ENCODE measurements around the gene BMP2.

Gene BMP2

DNA sequence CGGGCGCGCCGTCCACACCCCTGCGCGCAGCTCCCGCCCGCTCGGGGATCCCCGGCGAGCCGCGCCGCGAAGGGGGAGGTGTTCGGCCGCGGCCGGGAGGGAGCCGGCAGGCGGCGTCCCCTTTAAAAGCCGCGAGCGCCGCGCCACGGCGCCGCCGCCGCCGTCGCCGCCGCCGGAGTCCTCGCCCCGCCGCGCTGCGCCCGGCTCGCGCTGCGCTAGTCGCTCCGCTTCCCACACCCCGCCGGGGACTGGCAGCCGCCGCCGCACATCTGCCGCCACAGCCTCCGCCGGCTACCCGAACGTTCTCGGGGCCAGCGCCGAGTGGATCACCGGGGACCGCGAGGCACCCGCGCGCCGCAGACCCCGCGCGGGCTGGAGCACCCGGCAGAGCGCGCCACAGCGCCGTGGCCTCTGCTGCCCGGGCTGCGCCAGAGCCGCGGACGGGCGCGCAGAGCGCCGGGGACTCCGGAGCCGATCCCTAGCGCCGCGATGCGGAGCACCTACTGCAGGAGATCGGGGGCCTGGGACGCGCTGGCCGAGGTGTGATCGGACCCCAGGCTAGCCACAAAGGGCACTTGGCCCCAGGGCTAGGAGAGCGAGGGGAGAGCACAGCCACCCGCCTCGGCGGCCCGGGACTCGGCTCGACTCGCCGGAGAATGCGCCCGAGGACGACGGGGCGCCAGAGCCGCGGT lies at the start of gene BMP2:
Gene BMP2, plus strand, starts transcription at position 151 of the 692 bp plus-strand sequence. CDS start 2,441 bp downstream, outside the sequence.
- Histone ChIP-seq H3K4me1 (ENCODE audit: control insufficient read depth in 1 of 2, insufficient read depth in 2 of 2, low read length in 2 of 2) (peaks cover 11 to 25% of the 10 kb centered on the region in 2 donors), H3K36me3 (ENCODE audit: control insufficient read depth in 1 of 2, insufficient read depth in 2 of 2, low read length in 2 of 2) (peaks cover 0 to 8% of the 10 kb centered on the region in 2 donors), H3K4me3 (ENCODE audit: low read depth in 1 of 2, low read length in 2 of 2) (peak within 1 kb of the TSS; percentile 69 to 90), H3K27me3 (ENCODE audit: control insufficient read depth in 1 of 2, insufficient read depth in 2 of 2, low read length in 2 of 2) (peaks cover 0 to 4% of the 10 kb centered on the region in 2 donors), H3K27ac (ENCODE audit: low read depth, low read length) (peak within 1 kb of the TSS; percentile 54), H3K9ac (ENCODE audit: low read depth in 1 of 2, low read length in 2 of 2) (peak within 1 kb of the TSS; percentile 70 to 83), H3K9me3 (ENCODE audit: control insufficient read depth in 1 of 2, low read length in 2 of 2) (no peaks in the 10 kb centered on the region)

DNA sequence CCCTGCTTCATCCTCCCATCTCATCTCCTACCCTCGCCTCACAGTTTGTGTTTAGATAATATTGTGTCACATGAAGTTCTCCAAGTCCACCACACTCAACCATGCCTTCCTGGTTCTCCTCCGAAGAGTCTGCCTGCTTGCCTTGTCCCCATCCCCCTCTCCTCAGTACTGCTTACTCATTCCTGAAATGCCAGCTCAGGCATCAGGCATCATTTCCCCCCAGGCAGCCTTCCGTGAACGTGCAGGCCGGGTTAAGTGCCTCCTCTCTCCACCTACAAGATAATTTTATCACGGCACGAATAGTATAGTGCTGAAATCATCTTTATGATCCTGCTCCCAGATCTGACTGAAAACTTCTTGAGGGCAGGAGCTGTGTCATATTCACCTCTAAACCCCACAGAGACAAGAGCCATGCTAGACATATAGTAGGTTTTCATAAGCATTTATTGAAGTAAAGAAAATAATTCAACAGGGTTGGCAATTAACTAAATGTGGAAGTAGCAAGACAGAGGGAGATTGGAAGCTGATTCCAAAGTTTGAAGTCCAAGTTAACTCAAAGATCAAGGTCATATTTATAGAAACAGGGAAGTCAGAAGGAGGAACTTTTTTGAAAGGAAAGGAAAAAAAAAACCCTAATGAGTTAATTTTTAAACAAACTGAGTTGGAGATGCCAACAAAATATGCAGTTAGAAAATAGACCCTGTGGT lies 48.7 kb upstream of the BMP2 start:
- Histone ChIP-seq H3K4me1 (ENCODE audit: control insufficient read depth in 1 of 2, insufficient read depth in 2 of 2, low read length in 2 of 2) (peaks cover 5 to 9% of the 10 kb centered on the region in 2 donors), H3K36me3 (ENCODE audit: control insufficient read depth in 1 of 2, insufficient read depth in 2 of 2, low read length in 2 of 2) (no peaks in the 10 kb centered on the region), H3K9me3 (ENCODE audit: control insufficient read depth in 1 of 2, low read length in 2 of 2) (peaks cover 0 to 2% of the 10 kb centered on the region in 2 donors), H3K9ac (ENCODE audit: low read depth in 1 of 2, low read length in 2 of 2) (no peak overlapping the region), H3K4me3 (ENCODE audit: low read depth in 1 of 2, low read length in 2 of 2) (no peak overlapping the region), H3K27ac (ENCODE audit: low read depth, low read length) (no peak overlapping the region), H3K27me3 (ENCODE audit: control insufficient read depth in 1 of 2, insufficient read depth in 2 of 2, low read length in 2 of 2) (no peaks in the 10 kb centered on the region)

DNA sequence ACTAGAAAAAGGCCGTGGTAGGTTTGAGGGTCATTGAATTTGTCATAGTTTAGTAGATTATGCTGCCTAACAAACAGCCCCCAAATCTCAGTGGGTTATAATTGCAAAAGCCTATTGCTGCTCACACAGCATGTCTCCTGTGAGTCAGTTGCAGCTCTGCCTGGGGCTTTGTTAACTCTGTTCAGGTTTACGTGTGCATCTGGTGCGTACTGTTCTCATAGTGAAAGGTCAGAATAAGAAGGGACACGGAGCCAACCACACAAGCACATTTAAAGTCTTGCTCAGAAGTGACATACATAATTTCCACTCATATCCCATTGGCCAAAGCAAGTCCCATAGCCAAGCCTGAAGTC lies 48.1 kb upstream of the BMP2 start:
- H3K27me3 ChIP-seq (ENCODE audit: control insufficient read depth in 1 of 2, insufficient read depth in 2 of 2, low read length in 2 of 2), result no peaks in the 10 kb centered on the region
- H3K27ac ChIP-seq (ENCODE audit: low read depth, low read length), result no peak overlapping the region
- no peaks in the 10 kb centered on the region for H3K36me3 ChIP-seq (ENCODE audit: control insufficient read depth in 1 of 2, insufficient read depth in 2 of 2, low read length in 2 of 2)
- H3K4me3 ChIP-seq (ENCODE audit: low read depth in 1 of 2, low read length in 2 of 2), result no peak overlapping the region
- no peak overlapping the region for H3K9ac ChIP-seq (ENCODE audit: low read depth in 1 of 2, low read length in 2 of 2)
- peaks cover 0 to 2% of the 10 kb centered on the region in 2 donors for H3K9me3 ChIP-seq (ENCODE audit: control insufficient read depth in 1 of 2, low read length in 2 of 2)
- peaks cover 5 to 9% of the 10 kb centered on the region in 2 donors for H3K4me1 ChIP-seq (ENCODE audit: control insufficient read depth in 1 of 2, insufficient read depth in 2 of 2, low read length in 2 of 2)

DNA sequence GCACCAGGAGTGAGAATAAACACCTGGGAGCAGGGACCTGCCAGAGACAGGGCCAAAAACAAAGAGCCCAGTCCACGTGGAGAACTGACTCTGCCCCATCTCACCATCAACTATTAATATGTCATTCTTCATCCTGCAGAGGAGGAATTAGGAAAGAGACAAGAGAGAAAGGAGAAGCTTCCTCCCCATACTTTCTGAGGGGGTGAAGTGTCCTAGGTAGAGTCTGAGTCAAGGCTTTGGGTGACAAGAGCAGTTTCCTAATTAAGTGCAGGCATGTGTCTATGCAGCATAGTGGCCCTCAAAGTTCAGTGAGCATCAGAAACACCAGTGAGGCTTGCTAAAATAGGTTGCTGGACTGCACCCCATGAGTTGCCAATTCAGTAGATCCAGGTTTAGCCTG lies 40.7 kb upstream of the BMP2 start:
- Histone ChIP-seq H3K36me3 (ENCODE audit: control insufficient read depth in 1 of 2, insufficient read depth in 2 of 2, low read length in 2 of 2) (no peaks in the 10 kb centered on the region), H3K27ac (ENCODE audit: low read depth, low read length) (no peak overlapping the region), H3K4me3 (ENCODE audit: low read depth in 1 of 2, low read length in 2 of 2) (no peak overlapping the region), H3K9ac (ENCODE audit: low read depth in 1 of 2, low read length in 2 of 2) (no peak overlapping the region), H3K9me3 (ENCODE audit: control insufficient read depth in 1 of 2, low read length in 2 of 2) (no peaks in the 10 kb centered on the region), H3K27me3 (ENCODE audit: control insufficient read depth in 1 of 2, insufficient read depth in 2 of 2, low read length in 2 of 2) (no peaks in the 10 kb centered on the region), H3K4me1 (ENCODE audit: control insufficient read depth in 1 of 2, insufficient read depth in 2 of 2, low read length in 2 of 2) (peaks cover 9 to 12% of the 10 kb centered on the region in 2 donors)

DNA sequence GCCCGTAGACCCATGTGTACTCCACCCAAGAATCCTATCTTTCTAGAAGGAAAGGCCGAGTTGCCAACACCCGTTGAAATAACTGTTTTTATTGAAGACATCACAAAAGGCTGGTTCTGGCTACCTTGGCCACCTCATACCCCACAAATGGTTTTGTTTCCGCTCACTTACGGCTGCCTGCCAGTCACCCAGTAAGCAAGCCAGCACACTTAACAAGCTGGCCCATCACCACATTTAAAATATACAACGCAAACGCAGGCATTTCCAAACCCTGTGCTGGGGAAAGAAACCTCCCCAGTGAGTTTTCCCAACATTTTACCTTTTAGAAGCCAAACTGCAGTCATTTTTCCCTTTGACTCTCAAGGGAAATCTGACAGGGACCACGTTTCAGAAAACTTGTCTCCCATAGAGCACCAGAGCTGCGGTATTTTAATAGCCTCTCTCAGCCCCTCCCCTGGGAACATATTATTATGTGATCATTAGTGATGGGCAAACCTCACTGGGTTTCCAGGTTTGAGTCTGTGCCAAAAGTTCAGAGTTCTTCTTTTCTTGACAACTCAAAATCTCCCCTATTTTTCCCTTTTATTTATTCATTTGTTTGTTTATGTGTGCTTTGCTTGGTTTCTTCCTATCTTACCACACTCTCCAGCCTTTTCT lies 36.7 kb upstream of the BMP2 start:
- Histone ChIP-seq H3K9me3 (ENCODE audit: control insufficient read depth in 1 of 2, low read length in 2 of 2) (no peaks in the 10 kb centered on the region), H3K9ac (ENCODE audit: low read depth in 1 of 2, low read length in 2 of 2) (no peak overlapping the region), H3K36me3 (ENCODE audit: control insufficient read depth in 1 of 2, insufficient read depth in 2 of 2, low read length in 2 of 2) (no peaks in the 10 kb centered on the region), H3K4me3 (ENCODE audit: low read depth in 1 of 2, low read length in 2 of 2) (no peak overlapping the region), H3K27me3 (ENCODE audit: control insufficient read depth in 1 of 2, insufficient read depth in 2 of 2, low read length in 2 of 2) (no peaks in the 10 kb centered on the region), H3K4me1 (ENCODE audit: control insufficient read depth in 1 of 2, insufficient read depth in 2 of 2, low read length in 2 of 2) (peaks cover 17 to 21% of the 10 kb centered on the region in 2 donors), H3K27ac (ENCODE audit: low read depth, low read length) (no peak overlapping the region)

DNA sequence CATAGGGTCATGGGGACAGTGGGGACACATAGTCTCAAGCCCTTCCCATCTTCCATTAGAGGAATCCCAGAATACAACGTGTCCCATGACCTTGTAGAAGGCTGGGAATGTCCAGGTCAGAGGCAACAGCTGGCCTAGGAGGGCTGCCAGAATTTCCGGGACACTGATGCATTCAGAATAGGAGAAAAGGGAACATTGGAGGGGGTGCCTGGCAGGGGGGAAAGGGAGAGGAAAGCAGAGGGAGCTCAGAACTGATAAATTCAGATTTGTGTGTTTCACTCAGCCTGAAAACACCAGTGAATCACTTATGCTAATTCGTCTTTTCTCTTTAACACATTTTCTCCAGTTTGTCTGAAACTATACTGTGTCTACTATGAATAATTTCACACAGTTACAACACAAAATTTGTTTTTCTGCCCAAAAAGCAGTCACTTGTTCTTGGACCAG lies 35.5 kb upstream of the BMP2 start:
- H3K36me3 ChIP-seq (ENCODE audit: control insufficient read depth in 1 of 2, insufficient read depth in 2 of 2, low read length in 2 of 2), result no peaks in the 10 kb centered on the region
- no peak overlapping the region for H3K27ac ChIP-seq (ENCODE audit: low read depth, low read length)
- no peaks in the 10 kb centered on the region for H3K9me3 ChIP-seq (ENCODE audit: control insufficient read depth in 1 of 2, low read length in 2 of 2)
- H3K9ac ChIP-seq (ENCODE audit: low read depth in 1 of 2, low read length in 2 of 2), result no peak overlapping the region
- peaks cover 23 to 32% of the 10 kb centered on the region in 2 donors for H3K4me1 ChIP-seq (ENCODE audit: control insufficient read depth in 1 of 2, insufficient read depth in 2 of 2, low read length in 2 of 2)
- H3K27me3 ChIP-seq (ENCODE audit: control insufficient read depth in 1 of 2, insufficient read depth in 2 of 2, low read length in 2 of 2), result no peaks in the 10 kb centered on the region
- no peak overlapping the region for H3K4me3 ChIP-seq (ENCODE audit: low read depth in 1 of 2, low read length in 2 of 2)

DNA sequence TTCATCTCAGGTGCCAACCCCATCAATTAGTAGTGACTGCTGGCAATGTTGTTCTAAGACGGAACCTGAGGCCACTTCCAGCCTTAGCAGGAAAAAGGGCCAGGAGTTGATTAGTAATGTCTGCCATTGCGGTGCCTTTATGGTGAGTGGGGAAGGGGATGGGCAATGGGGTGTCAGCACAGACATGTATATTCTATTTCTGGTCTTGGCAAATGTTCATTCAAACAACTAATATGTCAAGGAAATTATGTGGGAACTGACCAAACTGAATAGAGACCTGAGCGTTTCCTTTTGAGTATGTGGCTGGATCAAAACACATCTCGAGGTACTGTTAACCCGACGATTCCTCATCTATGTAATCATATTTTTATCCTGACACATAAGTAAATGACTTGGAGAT lies 34.6 kb upstream of the BMP2 start:
- H3K4me1 ChIP-seq (ENCODE audit: control insufficient read depth in 1 of 2, insufficient read depth in 2 of 2, low read length in 2 of 2), result peaks cover 30 to 39% of the 10 kb centered on the region in 2 donors
- no peak overlapping the region for H3K27ac ChIP-seq (ENCODE audit: low read depth, low read length)
- H3K9me3 ChIP-seq (ENCODE audit: control insufficient read depth in 1 of 2, low read length in 2 of 2), result no peaks in the 10 kb centered on the region
- no peak overlapping the region for H3K9ac ChIP-seq (ENCODE audit: low read depth in 1 of 2, low read length in 2 of 2)
- H3K4me3 ChIP-seq (ENCODE audit: low read depth in 1 of 2, low read length in 2 of 2), result no peak overlapping the region
- no peaks in the 10 kb centered on the region for H3K27me3 ChIP-seq (ENCODE audit: control insufficient read depth in 1 of 2, insufficient read depth in 2 of 2, low read length in 2 of 2)
- H3K36me3 ChIP-seq (ENCODE audit: control insufficient read depth in 1 of 2, insufficient read depth in 2 of 2, low read length in 2 of 2), result no peaks in the 10 kb centered on the region

DNA sequence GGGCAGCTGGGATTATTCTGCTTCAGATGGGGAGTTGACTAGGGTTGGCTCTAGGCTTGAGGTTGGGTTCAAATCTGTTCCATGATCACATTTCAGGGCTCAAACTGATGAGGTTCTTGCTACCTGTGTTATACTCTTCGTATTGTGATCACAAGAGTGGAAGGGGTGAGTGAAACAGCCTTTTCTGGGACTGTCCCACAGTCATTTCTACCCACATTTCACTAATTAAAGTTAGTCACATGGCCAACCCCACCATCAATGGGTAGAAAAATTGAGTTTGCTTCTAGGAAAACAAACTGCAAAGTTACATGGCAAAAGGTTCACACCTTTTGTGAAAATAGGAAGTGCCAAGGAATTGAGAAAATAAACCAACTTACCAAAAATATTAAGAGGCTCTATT lies 33.5 kb upstream of the BMP2 start:
- Histone ChIP-seq H3K27me3 (ENCODE audit: control insufficient read depth in 1 of 2, insufficient read depth in 2 of 2, low read length in 2 of 2) (no peaks in the 10 kb centered on the region), H3K9me3 (ENCODE audit: control insufficient read depth in 1 of 2, low read length in 2 of 2) (no peaks in the 10 kb centered on the region), H3K4me3 (ENCODE audit: low read depth in 1 of 2, low read length in 2 of 2) (no peak overlapping the region), H3K9ac (ENCODE audit: low read depth in 1 of 2, low read length in 2 of 2) (no peak overlapping the region), H3K36me3 (ENCODE audit: control insufficient read depth in 1 of 2, insufficient read depth in 2 of 2, low read length in 2 of 2) (no peaks in the 10 kb centered on the region), H3K4me1 (ENCODE audit: control insufficient read depth in 1 of 2, insufficient read depth in 2 of 2, low read length in 2 of 2) (peaks cover 31 to 39% of the 10 kb centered on the region in 2 donors), H3K27ac (ENCODE audit: low read depth, low read length) (no peak overlapping the region)

DNA sequence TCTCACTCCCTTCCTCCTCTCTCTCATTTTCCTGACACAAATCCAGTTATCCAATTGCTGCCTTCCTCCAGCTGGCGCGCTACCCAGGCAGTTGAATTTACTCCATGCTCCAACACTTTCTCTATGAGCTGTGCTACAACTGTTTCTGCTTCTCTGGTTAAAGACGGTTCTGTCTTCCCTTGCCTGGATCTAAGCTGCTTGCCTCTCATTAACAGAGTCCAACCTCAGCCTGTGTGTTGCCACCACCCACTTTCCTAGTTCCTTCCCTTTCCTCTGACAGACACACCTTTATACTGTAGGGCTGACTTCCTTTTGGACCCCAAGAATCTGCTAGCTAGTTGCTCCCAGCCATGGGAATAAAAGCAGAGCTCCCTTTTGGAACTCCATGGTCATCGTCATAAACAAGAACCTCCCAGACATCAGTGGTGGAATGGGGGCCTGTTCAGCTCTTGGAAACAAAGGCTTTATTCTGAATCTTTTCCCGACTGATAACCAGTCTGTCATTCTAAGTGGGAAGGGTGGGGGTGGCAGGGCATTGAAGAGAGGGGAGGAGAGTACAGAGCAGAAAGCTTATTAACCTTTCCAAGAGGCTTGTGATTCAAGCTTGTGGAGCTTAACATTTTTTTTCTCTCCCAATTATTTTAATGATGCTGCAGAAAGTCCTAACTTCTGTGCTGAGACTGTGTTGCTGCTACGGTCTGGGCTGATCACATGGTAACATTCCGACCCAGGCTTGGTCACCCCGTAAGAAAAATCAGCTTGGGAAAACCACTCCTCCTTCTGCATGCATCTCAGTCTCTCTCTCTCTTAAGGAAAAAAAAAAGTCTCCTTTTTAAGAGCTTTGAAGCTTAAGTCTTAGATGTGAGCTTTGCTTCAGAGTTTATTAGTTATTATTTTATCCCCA lies 31.3 kb upstream of the BMP2 start:
- peak overlapping the region; percentile 36 to 50 for H3K4me3 ChIP-seq (ENCODE audit: low read depth in 1 of 2, low read length in 2 of 2)
- H3K9ac ChIP-seq (ENCODE audit: low read depth in 1 of 2, low read length in 2 of 2), result peak overlapping the region; percentile 26 to 28
- H3K36me3 ChIP-seq (ENCODE audit: control insufficient read depth in 1 of 2, insufficient read depth in 2 of 2, low read length in 2 of 2), result no peaks in the 10 kb centered on the region
- H3K27ac ChIP-seq (ENCODE audit: low read depth, low read length), result no peak overlapping the region
- H3K9me3 ChIP-seq (ENCODE audit: control insufficient read depth in 1 of 2, low read length in 2 of 2), result no peaks in the 10 kb centered on the region
- peaks cover 29 to 32% of the 10 kb centered on the region in 2 donors for H3K4me1 ChIP-seq (ENCODE audit: control insufficient read depth in 1 of 2, insufficient read depth in 2 of 2, low read length in 2 of 2)
- no peaks in the 10 kb centered on the region for H3K27me3 ChIP-seq (ENCODE audit: control insufficient read depth in 1 of 2, insufficient read depth in 2 of 2, low read length in 2 of 2)

All from duodenal mucosa (tissue), 2 donors.